HG03064 (cell line): Measurements from ENCODE around the gene ELF3.
"Not testable (repeated sequence)": the region's sequence is repeated elsewhere in the genome, so short reads cannot be mapped to it uniquely, and the experiment has no call there.

Experiments used
- ATAC-seq: cut with Tn5 transposase; IDR thresholded peaks from one replicate; pipeline ENCODE4 v1.9.1; 2021; ENCODE audit warnings: low read depth; ENCODE audit not compliant: unreplicated experiment

ELF3 gene

DNA sequence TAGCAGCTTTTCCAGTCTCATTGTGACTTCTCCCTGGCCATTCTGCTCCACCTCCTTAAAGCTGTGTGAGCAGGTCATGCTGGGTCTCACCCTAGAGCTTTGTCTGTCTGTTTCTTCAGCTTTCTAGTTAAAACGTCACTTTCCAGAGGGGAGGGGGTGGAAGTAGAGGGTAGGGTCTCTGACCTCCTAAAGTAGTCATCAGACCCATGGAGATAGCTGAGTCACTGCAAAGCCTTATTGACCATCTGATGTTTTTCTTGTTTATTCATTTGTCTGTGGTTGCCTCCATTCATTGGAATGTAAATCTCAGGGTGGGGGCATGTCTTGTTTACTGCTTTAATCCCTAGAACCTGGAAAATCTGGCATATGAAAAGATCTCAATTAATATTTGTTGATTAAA lies 52.7 kb downstream of the ELF3 start:
- ATAC-seq, result no peak

GRCh38 chr1:202064889-202065312 lies 54.5 kb downstream of the ELF3 start:
- ATAC-seq, result not testable (repeated sequence)
